GM18519 (cell line): ENCODE results near the gene SMCO4.
"Not testable (repeated sequence)": the region's sequence is repeated elsewhere in the genome, so short reads cannot be mapped to it uniquely, and the experiment has no call there.

Experiments used
- ATAC-seq: cut with Tn5 transposase; IDR thresholded peaks from one replicate; pipeline ENCODE4 v1.9.1; 2021; ENCODE audit warnings: mild to moderate bottlenecking, moderate library complexity; ENCODE audit not compliant: unreplicated experiment, low FRiP score

SMCO4 gene, protein sequence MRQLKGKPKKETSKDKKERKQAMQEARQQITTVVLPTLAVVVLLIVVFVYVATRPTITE

DNA sequence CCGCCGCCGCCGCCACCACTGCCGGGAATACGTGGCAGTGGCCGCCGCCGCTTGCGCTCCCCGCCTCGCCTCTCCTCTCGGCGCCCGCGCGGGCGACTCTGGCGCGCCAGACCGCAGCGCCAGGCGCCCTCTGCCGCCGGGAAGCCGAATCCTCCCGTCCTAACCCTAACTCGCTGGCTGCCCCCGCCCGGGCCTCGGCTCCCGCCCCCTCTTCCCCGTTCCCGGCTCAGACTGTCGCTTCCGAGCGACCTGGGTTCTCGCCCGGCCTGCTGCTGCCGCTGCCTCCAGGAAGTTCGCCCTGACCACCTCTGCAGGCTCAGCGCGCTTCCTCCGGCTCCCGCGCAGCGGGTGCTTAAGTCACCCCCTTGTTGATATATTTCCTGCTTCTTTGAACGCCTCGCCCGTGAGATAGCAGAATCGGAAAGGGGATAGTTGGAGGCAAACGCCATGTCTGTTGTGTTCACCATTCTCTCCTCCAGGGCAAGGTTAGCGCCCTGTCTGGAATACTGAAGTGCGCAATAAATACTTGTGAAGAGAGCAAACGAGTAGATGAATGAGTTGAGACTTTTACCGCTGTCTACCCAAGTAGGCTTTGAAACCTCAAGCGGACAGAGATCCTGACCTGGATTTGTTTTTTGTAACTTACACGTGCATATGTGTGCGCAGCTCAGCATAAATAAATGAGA is at the start of gene SMCO4:
TSS of gene SMCO4 (minus strand) at position 100 of the 686 bp plus-strand sequence. CDS start 64,202 bp downstream, outside the sequence.
- peak; percentile 74 for ATAC-seq

DNA sequence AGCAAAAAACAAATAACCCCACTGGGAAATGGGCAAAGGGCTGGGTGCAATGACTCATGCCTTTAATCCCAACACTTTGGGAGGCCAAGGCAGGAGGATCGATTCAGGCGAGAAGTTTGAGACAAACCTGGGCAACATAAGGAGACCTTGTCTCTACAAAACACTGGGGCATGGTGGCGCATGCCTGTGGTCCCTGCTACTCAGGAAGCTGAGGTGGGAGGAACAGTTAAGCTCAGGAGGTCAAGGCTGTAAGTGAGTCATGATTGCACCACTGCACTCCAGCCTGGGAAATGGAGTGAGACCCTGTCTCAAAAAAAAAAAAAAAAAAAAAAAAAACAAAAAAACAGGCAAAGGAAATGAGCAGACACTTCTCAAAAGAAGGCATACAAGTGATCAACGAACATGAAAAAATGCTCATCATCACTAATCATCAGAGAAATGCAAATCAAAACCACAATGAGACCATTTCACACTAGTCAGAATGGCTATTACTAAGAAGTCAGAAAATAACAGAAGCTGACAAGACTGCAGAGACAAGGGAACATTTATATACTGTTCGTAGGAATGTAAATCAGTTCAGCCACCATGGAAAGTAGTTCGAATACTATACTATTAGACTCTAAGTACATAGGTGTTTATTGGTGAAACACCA is 48.2 kb upstream of the SMCO4 start:
- ATAC-seq, result peak; percentile 88

DNA sequence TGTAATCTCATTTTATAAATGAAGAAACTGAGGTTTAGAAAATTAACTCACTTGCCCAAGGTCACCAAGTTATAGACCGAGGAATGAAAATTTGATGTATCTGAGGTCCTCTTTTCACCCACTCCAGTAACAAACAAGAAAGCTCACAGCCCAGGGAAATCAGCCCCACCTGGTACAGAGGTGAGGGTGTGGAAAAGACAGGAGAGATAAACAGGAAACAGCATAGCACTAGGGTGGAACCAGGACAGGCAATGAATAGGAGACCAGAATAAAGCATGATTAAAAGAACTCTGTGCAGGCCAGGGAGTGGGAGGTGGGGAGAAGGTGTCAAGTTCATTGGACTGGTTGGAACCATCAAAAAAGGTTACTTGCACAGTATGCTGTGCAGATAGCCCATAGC is 46.2 kb upstream of the SMCO4 start:
- no peak for ATAC-seq

DNA sequence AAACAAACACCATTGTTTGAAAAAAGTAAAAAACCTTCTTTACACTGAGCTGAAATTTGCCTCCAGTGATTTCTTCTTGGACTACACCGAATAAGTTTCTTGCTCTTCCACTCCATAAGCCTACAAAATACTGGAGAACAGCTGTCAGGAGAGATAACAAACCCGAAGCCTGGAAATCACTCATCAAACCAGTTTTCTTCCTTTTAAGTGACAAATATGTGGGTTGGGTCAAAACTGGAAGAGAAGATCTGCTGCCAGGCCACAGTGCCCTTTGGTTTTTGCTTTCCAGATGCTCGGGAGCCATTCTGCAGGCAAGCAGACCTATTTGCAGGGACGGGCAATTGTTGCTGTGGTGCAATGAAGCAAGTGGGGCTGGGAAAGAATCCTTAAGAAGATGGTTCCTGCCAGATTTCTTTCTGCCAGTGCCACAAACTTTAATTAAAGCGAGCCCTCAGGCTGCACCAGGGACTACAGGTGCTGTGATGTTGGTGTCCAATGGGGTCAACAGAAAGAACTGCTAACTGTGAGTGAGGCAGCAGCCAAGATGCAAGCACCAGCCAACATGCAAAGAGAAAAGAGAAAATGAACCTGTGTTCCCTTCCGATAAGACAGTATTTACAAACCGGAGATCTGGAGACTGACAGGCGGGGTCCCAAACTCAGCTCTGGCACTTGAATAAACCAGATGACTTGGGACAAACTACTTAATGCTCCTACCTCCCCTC is 44.8 kb upstream of the SMCO4 start:
- ATAC-seq, result no peak

DNA sequence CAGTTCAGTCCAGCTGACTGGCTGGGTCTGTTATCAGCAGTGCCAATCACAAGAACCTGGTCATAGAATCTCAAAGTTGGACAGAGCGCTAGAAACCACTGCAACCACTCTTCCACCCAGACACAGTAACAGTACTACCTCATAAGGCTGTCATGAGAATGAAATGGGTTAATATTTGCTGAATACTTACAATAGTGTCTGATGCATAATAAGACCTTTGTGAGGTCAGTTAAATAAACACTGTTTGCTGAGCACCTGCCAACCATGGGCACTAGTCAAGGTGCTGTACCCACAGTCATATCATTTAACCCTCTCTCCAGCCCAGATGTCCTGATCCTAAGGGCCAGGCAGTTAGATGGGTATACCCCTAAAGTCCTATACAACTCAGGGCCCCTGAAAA is 44.2 kb upstream of the SMCO4 start:
- not testable (repeated sequence) for ATAC-seq

DNA sequence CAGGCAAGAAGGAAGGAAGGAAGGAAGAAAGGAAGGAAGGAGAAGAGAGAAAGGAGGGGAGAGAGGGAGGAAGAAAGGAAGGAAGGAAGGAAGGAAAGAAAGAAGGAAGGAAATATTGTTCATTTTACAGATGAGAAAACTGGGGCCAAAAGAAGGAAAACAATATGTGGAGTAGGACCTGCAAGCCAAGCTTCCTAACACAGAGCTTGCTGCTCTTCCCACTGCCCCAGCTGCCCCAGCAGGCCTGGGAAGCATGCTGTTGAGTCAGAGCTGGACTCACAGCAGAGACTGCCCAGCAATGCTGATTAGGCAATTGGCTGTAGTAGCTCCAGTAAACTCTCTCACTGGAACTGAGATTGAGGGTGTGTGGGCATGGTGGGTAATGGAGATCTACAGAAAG is 42.6 kb upstream of the SMCO4 start:
- ATAC-seq, result no peak

DNA sequence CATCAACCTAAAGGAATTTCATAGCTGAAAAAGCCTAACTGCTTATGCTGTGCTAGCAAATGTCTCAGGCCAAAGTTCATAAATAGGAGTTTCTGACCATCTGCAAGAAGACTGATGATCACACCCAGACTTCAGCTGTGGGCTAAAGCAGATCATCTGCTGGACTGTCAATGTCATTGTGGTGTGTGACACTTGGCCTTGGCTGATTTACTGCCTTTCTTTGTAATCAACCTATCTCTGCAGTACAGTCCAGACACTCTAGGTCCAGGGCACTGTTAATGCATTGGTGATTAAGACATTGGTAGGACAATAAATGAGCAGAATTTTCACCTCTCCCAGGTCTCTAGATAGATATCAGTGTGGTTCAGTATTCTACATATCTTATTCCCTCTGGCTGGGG is 40.3 kb upstream of the SMCO4 start:
- ATAC-seq, result no peak

DNA sequence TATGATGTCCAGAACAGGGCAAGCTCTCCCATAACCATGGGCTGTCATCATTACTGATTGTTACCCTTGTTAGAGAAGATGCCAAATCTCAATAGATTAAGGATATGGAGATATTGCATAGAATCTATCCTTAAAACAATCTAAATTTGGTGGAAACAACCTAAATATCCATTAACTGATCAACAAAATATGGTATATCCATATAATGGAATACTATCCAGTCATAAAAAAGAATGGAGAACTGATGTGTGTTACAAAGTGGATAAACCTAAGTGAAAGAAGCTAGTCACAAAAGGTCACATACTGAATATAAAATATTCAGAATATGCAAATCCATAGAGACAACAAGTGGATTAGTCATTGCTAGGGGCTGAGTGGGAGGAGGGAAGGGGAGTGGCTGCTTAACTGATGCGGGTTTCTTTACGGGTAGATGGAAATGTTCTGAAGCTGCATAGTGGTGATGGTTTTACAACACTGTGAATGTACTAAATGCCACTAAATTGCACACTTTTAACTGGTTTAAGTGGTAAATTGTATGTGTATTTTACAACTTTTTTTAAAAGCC is 36.1 kb upstream of the SMCO4 start:
- no peak for ATAC-seq

DNA sequence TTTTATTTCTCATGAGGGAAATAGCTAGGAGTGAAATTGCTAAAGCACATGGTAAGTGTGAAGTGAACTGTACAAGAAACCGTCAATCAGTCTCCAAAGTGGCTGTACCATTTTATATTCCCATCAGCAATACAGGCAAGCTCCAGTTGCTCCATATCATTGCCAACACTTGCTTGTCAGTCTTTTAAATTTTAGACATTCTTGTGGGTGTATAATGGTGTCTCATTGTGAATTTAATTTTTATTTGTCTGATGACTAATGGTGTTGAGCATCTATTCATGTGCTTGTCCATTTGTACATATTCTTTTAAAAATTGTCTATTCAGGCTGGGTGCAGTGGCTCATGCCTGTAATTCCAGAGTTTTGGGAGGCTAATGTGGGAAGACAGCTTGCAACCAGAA is 34.1 kb upstream of the SMCO4 start:
- ATAC-seq, result no peak

DNA sequence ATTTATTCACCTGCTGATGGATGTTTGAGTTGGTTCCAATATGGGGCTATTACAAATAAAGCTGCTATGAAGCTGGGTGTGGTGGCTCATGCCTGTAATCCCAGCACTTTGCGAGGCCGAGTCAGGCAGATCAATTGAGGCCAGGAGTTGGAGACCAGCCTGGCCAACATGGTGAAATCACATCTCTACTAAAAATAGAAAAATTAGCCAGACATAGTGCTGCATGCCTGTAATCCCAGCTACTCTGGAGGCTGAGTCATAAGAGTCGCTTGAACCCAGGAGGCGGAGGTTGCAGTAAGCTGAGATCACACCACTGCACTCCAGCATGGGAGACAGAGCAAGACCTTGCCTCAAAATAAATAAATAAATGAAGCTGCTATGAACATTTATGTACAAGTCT is 33.7 kb upstream of the SMCO4 start:
- not testable (repeated sequence) for ATAC-seq

DNA sequence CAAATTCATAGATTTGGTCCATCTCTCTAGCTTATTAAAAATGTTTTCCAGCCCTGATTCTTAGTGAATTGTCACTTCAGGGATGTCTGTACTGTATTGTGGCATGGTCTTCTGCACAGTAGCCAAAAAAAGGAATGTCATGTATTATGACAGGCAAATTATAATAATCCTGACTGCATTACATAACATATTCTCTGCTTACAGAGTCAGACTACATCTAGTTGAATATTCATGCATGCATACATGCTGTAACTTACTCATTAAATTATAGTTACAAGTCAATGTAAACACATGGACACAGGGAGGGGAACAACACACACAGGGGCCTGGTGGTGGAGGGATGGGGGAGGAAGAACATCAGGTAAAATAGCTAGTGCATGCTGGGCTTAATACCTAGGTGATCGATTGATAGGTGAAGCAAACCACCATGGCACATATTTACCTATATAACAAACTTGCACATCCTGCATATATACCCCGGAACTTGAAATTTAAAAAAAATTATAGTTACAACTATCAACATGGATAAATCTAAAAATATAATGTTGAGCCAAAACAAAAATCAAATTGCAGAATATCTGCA is 31.5 kb upstream of the SMCO4 start:
- no peak for ATAC-seq

DNA sequence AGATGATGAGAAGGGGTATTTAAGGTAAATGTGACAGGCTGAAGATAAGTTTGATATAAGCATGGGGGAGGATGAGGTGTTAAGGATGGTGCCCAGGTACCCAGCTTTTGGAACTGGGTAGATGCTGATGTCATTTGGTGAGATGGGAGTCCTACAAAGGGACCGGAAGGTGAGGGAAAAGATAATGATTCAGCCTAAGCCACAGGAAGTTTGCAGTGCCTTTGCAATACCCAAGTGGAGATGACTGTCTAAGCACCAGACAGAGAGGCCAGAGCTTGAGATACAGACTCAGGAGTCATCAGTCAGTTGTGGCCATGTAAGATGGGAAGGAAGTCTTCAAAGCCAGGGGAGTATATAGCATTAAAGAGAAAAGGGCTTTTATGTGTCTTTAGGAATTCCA is 30.0 kb upstream of the SMCO4 start:
- ATAC-seq, result no peak

DNA sequence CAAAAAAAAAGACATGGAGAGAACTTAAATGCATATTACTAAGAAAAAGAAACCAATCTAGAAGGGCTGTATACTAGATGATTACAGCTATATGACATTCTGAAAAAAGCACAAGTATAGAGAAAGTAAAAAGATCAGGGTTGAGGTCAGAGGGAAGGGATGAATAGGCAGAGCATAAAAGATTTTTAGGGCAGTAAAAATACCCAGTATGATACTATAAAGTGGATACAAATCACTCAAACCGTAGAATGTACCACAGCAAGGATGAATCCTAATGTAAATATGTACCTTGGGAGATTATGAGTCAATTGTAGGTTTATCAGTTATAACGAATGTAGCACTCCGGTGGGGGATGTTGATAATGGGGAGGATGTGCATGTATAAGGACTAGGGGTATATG is 29.4 kb upstream of the SMCO4 start:
- ATAC-seq, result no peak

DNA sequence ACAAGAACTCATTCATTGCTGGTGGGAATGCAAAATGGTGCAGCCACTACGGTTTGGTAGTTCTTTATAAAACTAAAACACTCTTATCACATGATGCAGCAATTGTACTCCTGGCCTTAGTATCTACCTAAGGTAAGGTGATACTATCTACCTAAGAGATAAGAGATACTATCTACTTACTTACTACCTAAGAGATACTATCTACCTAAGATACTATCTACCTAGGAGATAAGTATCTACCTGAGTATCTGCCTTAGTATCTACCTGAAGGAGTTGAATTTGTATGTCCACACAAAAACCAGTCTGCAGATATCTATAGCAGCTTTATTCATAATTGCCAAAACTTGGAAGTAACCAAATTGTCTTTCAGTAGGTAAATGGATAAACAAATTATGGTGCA is 29.0 kb upstream of the SMCO4 start:
- no peak for ATAC-seq

DNA sequence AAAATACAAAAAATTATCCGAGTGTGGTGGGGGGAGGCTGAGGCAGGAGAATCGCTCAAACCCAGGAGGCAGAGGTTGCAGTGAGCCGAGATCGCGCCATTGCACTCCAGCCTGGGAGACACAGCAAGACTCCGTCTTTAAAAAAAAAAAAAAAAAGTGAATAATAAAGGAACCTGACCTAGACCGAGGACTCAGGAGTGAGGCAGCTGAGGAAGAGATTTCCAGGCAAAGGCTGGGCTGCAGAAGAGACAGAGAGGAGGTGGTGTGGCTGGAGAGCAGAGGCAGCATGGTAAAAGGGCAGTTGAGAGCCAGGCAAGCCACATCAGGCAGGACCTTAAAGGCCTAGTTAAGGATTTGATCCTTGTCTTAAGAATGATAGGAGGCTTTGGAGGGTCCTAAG is 28.4 kb upstream of the SMCO4 start:
- ATAC-seq, result no peak

DNA sequence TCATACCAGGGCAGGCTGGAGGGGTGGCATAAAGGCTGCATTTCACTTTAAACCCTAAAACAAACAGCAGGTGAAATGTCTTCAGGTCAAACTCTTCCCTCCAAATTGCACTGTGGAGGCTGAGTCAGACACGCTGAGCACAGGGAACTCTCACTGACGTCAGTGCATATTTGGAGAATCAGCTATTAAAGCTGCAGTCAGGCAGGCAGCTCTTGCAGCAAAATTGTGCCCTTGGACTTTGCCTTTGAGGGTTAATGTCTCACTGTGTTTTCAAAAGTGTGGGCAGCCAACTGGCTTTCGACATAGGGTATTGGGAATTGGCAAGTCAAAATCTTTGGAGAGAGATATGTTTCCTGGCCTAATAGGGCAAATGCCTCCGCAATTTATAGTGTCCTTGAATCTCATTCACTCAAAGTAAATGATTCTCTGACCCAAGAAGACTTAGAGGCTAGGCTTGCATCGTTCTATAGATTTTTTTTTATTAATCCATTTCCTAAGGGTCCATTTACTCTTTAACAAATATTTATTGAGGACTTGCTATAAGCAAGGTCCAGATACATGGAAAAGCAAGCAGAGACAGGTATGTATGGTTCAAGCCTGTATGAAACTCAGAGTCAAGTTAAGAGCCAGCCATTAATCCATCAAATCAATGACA is 27.7 kb upstream of the SMCO4 start:
- ATAC-seq, result no peak

DNA sequence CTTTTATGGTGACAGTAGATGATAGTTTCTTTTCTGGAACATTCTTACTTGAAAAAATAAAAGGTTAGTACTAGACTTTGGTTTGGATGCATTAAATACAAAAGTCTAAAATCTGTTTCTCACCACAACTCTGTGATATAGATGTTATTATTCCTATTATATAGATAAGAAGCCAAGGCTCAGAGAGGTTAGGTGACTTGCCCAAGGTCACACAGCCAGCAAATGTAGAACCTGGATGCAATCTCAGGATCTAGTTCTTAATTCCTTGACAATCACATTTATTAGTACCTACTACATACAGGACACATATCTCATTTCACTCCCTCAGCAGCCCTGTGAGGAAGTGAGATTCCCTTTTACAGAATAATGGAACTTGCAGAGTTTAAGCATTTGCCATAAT is 26.3 kb upstream of the SMCO4 start:
- ATAC-seq, result no peak

DNA sequence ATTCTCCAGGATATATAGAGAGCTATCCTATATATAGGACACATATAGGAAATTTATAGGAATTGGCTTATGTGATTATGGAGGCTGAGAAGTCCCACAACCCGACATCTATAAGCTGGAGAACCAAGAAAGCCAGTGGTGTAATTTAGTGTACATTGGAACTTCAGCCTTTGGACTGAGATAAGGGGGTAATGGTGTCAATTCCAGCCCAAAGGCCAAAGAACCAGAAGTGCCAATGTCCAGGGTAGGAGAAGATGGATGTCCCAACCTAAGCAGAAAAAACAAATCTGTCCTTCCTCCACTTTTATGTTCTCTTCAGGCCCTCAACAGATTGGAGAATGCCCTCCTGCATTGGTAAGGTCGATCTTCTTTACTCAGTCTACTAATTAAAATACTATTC is 25.5 kb upstream of the SMCO4 start:
- no peak for ATAC-seq

DNA sequence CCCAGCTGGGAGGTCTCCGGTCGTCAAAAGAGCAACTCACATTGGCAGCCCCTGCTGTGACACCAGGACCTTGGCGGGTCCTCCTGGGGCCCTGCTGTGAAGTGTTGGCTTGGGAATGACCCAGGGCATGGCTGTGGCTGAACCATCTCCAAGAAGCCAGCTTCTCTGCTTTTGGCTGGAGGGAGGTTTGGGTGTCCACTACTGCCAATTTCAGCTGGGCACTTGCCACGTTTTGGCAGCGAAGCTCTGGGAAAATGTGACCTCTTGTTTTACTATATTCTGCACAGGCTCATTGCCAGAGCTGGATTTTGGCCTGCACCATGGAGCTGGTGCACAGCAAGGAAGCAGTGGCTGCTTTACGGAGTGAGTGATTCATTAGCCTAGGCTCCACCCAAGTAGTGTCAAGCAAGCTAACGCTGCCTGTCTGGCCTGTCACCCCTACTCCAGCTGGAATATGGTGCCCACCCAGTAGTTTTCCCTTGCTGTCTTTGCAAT is 24.3 kb upstream of the SMCO4 start:
- no peak for ATAC-seq

DNA sequence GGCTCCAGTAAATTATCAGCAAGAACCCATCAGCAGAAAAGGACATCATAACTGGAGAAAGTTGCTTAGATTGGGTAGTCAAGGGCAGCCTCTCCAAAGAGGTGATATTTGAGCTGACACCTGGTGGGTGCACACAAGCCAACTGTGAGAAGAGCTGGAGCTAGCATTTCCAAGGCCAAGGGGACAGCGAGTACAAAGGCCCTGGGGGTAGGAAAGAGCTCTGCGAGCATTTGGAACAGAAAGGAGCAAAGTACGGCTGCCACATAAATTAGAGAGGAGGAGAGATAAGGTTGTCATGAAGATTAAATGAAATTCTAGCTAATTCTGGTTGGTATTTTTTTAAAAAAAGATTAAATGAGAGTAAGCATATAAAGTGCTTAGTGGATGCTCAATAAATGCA is 21.7 kb upstream of the SMCO4 start:
- no peak for ATAC-seq
